Nephron progenitor cell (in vitro differentiated cells): ENCODE results near the gene CSF3R.

ENCODE experiments used
- DNase-seq: peaks from one replicate; pipeline ENCODE4 v3.0.0; 2021
- H3K27ac Mint-ChIP-seq: 2 replicates; pipeline ENCODE4 v1.8.0; 2021; ENCODE audit warnings: mild to moderate bottlenecking, moderate library complexity, mixed read lengths
- H3K27me3 Mint-ChIP-seq: 2 replicates; pipeline ENCODE4 v1.8.0; 2021; ENCODE audit warnings: mild to moderate bottlenecking, low read depth, mixed read lengths; ENCODE audit not compliant: poor library complexity
- H3K36me3 Mint-ChIP-seq: 2 replicates; pipeline ENCODE4 v1.8.0; 2021; ENCODE audit warnings: low read depth, mixed read lengths
- H3K4me1 Mint-ChIP-seq: 2 replicates; pipeline ENCODE4 v1.8.0; 2021; ENCODE audit warnings: mixed read lengths
- H3K4me3 Mint-ChIP-seq: 2 replicates; pipeline ENCODE4 v1.8.0; 2021; ENCODE audit warnings: mild to moderate bottlenecking, moderate library complexity, mixed read lengths
- H3K9me3 Mint-ChIP-seq: 2 replicates; pipeline ENCODE4 v1.8.0; 2021; ENCODE audit warnings: mild to moderate bottlenecking, moderate library complexity, mixed read lengths
- CTCF ChIP-seq: fragments of 200-600 bp; sonication (generic); IDR thresholded peaks from 2 replicates; pipeline ENCODE4 v1.5.0; 2021; ENCODE audit warnings: antibody characterized with exemption

Gene CSF3R

GRCh38 chr1:36516372-36517010 is 33.8 kb upstream of the CSF3R start:
- DNase-seq: peak; percentile 72
- H3K9me3 Mint-ChIP-seq: no peaks in the 10 kb centered on the region
- H3K27me3 Mint-ChIP-seq: no peaks in the 10 kb centered on the region
- peaks cover 50% of the 10 kb centered on the region for H3K4me1 Mint-ChIP-seq
- no peak overlapping the region for H3K27ac Mint-ChIP-seq
- peak; percentile 90 for TF ChIP-seq CTCF
- no peak overlapping the region for H3K4me3 Mint-ChIP-seq
- H3K36me3 Mint-ChIP-seq: no peaks in the 10 kb centered on the region

- peaks cover 43% of the 10 kb centered on the region for H3K4me1 Mint-ChIP-seq
- TF ChIP-seq CTCF: no peak
- no peak overlapping the region for H3K27ac Mint-ChIP-seq
- no peaks in the 10 kb centered on the region for H3K27me3 Mint-ChIP-seq
- H3K36me3 Mint-ChIP-seq: no peaks in the 10 kb centered on the region
- H3K4me3 Mint-ChIP-seq: no peak overlapping the region
- DNase-seq: no peak
- H3K9me3 Mint-ChIP-seq: no peaks in the 10 kb centered on the region
Observed at GRCh38 chr1:36515315-36516138, 32.8 kb upstream of the CSF3R start.

- H3K9me3 Mint-ChIP-seq: no peaks in the 10 kb centered on the region
Observed at GRCh38 chr1:36514501-36514900, 31.8 kb upstream of the CSF3R start.

GRCh38 chr1:36513676-36514473 is 31.2 kb upstream of the CSF3R start:
- Mint-ChIP-seq H3K27ac (peak overlapping the region; percentile 75), H3K4me1 (peaks cover 29% of the 10 kb centered on the region)

More at GRCh38 chr1:36514501-36514900, 31.8 kb upstream of the CSF3R start:
- Mint-ChIP-seq H3K4me1 (peaks cover 33% of the 10 kb centered on the region), H3K4me3 (no peak overlapping the region), H3K36me3 (no peaks in the 10 kb centered on the region), H3K27me3 (no peaks in the 10 kb centered on the region), H3K27ac (no peak overlapping the region)
- TF ChIP-seq CTCF: no peak
- no peak for DNase-seq

GRCh38 chr1:36512842-36513241 is 30.1 kb upstream of the CSF3R start:
- DNase-seq: no peak
- no peaks in the 10 kb centered on the region for H3K9me3 Mint-ChIP-seq
- H3K4me3 Mint-ChIP-seq: no peak overlapping the region
- H3K27me3 Mint-ChIP-seq: no peaks in the 10 kb centered on the region
- H3K27ac Mint-ChIP-seq: no peak overlapping the region
- peaks cover 29% of the 10 kb centered on the region for H3K4me1 Mint-ChIP-seq
- H3K36me3 Mint-ChIP-seq: no peaks in the 10 kb centered on the region
- TF ChIP-seq CTCF: no peak

More at GRCh38 chr1:36513676-36514473, 31.2 kb upstream of the CSF3R start:
- Mint-ChIP-seq H3K9me3 (no peaks in the 10 kb centered on the region), H3K36me3 (no peaks in the 10 kb centered on the region), H3K4me3 (no peak overlapping the region), H3K27me3 (no peaks in the 10 kb centered on the region)
- no peak for DNase-seq
- no peak for TF ChIP-seq CTCF
